ENCODE measurements around the gene IFITM1.
"Not testable (repeated sequence)": the region's sequence is repeated elsewhere in the genome, so short reads cannot be mapped to it uniquely, and the experiment has no call there.

IFITM1 gene

DNA sequence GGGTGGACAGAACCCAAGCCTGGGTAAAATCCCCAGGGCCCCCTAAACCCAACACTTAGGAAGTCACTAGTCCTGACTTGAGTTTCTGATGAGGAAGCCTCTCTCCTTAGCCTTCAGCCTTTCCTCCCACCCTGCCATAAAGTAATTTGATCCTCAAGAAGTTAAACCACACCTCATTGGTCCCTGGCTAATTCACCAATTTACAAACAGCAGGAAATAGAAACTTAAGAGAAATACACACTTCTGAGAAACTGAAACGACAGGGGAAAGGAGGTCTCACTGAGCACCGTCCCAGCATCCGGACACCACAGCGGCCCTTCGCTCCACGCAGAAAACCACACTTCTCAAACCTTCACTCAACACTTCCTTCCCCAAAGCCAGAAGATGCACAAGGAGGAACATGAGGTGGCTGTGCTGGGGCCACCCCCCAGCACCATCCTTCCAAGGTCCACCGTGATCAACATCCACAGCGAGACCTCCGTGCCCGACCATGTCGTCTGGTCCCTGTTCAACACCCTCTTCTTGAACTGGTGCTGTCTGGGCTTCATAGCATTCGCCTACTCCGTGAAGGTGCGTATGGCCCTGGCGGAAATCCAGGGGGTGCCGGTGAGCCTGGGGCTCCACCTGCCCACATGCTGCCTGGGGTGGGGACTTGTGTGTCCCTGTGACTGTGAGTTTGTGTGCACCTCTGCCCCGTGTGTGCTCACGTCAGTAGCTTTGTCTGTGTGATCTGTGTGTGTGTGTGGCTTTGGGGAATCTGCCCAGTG lies at the start of gene IFITM1:
TSS of gene IFITM1 (plus strand) at position 254 of the 767 bp plus-strand sequence. CDS start at position 385, 131 bp downstream.
- in situ Hi-C loops (cut with HindIII; ENCODE audit: low pct_ligation_motif_present, low pct_unique_long_range_greater_than_20kb, low sequenced_read_pairs) = no loop called here
- DNase-seq = no peak

- no peak for DNase-seq
- in situ Hi-C loops (cut with HindIII; ENCODE audit: low pct_ligation_motif_present, low pct_unique_long_range_greater_than_20kb, low sequenced_read_pairs) = no loop called here
These were observed 47.0 kb upstream of the IFITM1 start for GRCh38 chr11:266676-267439.

GRCh38 chr11:267491-267994 lies 46.3 kb upstream of the IFITM1 start:
- in situ Hi-C loops (cut with HindIII; ENCODE audit: low pct_ligation_motif_present, low pct_unique_long_range_greater_than_20kb, low sequenced_read_pairs) = no loop called here
- DNase-seq = peak; percentile 23

DNA sequence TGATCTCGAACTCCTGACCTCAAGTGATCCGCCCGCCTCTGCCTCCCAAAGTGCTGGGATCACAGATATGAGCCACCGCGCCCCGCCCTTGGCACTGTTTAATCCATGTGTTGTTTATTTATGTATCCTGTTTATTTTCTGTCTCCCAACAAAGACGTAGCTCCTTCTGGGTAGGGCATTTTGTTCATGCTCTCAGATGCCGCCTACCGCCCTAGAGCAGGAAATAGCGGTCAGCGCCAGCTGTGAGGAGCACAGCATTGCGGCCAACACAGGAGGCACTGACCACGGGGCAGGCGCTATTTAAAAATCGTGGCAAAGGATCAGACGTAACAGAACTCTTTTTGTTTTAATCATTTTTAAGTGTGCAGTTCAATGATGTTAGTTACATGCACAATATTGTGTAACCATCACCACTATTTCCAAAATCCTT lies 45.1 kb upstream of the IFITM1 start:
- in situ Hi-C loops (cut with HindIII; ENCODE audit: low pct_ligation_motif_present, low pct_unique_long_range_greater_than_20kb, low sequenced_read_pairs); DNase-seq: not testable (repeated sequence)

DNA sequence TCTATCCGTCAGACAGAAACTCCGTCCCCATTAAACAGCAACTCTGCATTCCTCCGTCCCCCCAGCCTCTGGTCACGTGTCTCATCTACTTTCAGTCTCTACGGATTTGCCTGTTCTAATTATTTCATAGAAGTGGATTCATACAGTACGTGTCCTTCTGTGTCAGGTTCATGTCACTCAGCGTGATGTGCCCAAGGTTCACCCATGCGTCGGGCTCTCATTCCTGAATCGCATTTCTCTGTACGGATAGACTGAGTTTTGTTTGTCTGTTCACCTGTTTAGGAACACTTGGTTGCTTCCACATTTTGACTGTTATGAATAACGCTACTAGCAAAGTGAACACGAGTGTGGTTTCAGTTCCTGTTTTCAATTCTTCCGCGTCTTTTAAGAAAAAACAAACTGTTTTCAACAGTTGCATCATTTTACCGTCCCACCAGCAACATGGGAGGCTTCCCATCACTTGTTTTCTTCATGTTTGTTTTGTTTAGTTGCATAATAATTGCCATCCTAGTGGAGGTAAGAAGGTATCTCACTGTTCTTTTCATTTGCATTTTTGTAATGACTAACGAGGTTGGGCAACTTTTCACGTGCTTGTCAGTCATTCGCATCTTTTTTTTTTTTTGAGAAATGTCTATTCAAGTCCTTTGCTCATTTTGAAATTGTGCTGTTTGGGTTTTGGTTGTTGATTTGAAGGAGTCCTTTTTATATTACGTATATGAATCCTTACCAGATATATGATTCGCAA lies 44.5 kb upstream of the IFITM1 start:
- DNase-seq = no peak
- in situ Hi-C loops (cut with HindIII; ENCODE audit: low pct_ligation_motif_present, low pct_unique_long_range_greater_than_20kb, low sequenced_read_pairs) = no loop called here

DNA sequence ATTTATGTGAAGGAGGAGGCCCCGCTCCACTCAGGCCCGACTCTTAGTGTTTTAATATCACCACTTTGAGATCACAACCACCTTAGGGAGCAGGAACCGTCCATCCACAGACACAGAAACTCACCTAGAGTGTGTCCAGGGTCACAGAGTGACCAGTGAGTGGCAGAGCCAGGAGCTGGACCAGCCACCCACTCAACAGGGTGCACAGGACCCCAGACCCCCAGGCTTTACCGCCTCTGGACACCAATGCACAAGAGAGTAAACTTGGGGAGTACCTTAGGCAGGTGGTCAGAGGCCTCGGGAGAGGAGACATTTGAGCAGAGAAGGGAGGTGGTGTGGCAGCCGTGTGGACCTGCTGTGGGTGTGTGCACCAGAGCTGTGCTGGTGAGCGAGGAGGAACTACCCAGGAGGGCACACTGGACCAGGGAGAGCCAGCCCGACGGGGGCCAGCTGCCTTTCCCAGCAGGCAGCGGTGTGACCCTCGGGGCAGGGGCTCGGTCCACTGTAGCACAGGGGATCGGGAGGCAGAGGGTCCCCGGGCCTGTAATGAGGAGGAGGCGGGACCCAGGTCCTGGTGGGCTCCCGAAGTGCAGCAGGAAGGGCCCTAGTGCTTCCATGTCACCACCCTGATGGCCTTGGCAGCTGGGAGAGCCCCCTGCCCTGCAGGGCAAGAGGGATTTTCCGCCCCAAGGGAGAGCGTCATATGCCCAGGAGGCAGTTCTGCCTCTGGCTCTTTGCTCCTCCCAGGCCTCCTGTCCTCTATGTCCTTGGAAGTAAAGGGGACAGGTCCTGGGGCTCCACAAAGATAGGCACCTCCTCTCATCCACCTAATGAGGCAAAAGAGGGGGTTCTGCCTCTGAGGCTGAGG lies 43.2 kb upstream of the IFITM1 start:
- in situ Hi-C loops (cut with HindIII; ENCODE audit: low pct_ligation_motif_present, low pct_unique_long_range_greater_than_20kb, low sequenced_read_pairs) = no loop called here
- no peak for DNase-seq

GRCh38 chr11:271319-271715 lies 42.5 kb upstream of the IFITM1 start:
- DNase-seq = no peak
- in situ Hi-C loops (cut with HindIII; ENCODE audit: low pct_ligation_motif_present, low pct_unique_long_range_greater_than_20kb, low sequenced_read_pairs) = no loop called here

- in situ Hi-C loops (cut with HindIII; ENCODE audit: low pct_ligation_motif_present, low pct_unique_long_range_greater_than_20kb, low sequenced_read_pairs) = no loop called here
- DNase-seq = no peak
These were observed 41.5 kb upstream of the IFITM1 start for GRCh38 chr11:272195-272930.

DNA sequence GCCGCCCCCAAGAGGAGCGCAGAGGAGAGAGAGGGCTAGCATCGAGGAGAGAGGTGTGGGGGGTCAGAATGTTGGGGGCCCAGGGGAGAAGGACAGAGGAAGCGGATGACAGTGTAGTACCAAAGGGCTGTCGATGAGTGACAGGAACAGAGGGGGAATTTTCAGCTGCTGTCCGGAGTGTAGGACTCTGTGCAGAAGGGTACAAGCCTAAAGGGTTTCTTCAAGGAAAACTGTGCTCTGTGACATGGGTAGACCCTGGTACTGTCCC lies 41.0 kb upstream of the IFITM1 start:
- in situ Hi-C loops (cut with HindIII; ENCODE audit: low pct_ligation_motif_present, low pct_unique_long_range_greater_than_20kb, low sequenced_read_pairs) = no loop called here
- no peak for DNase-seq

- in situ Hi-C loops (cut with HindIII; ENCODE audit: low pct_ligation_motif_present, low pct_unique_long_range_greater_than_20kb, low sequenced_read_pairs) = no loop called here
- no peak for DNase-seq
These were observed 37.6 kb upstream of the IFITM1 start for GRCh38 chr11:276219-276618.

DNA sequence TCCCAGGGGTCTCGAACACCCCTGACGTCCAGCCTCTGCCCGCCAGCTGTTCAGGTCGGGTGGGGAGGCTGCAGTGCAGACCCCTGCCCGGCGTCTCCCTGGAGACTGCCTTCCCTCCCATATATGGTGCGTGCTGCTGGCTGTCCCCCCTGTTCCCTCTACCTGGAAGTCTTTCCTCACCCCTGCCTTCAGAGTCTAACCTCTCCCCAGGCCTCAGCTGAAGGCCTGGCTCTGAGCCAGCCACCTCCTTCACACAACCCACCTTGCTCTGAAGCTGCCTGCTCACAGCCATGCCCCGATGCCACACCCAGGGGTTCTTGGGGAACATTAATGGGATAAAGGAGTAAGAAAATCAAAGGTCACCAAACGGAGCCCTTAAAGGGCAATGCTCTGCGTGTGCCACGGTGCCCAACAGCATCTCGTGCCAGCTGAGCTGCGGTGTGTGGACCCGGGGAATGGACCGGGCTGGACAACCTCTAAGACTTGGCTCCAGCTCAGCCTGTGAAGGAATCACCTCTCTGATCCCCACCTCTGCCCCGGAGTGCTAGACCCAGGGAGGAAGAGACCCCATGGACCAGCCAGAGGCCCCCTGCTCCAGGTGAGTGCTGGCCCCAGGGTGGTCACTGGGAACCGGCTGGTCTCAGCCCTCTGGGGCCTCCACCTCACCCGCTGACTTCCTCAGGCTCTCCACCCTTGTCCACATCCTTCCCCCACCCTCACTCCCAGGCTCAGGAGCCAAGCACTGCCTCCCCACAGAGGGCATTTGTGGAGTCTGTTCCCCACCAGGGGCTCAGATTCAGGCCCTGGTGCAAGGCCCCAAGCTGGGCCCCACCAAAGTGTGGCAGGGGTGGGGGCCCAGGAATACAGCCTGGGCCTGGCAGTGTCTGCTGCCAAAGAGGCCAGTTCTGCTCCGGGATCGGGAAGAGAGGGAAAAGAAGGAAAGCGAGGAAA lies 35.6 kb upstream of the IFITM1 start, which contains the start of gene NLRP6:
TSS of gene NLRP6 (plus strand) at position 407 of the 951 bp plus-strand sequence. CDS start at position 570, 163 bp downstream.
- DNase-seq = no peak
- in situ Hi-C loops (cut with HindIII; ENCODE audit: low pct_ligation_motif_present, low pct_unique_long_range_greater_than_20kb, low sequenced_read_pairs) = no loop called here

DNA sequence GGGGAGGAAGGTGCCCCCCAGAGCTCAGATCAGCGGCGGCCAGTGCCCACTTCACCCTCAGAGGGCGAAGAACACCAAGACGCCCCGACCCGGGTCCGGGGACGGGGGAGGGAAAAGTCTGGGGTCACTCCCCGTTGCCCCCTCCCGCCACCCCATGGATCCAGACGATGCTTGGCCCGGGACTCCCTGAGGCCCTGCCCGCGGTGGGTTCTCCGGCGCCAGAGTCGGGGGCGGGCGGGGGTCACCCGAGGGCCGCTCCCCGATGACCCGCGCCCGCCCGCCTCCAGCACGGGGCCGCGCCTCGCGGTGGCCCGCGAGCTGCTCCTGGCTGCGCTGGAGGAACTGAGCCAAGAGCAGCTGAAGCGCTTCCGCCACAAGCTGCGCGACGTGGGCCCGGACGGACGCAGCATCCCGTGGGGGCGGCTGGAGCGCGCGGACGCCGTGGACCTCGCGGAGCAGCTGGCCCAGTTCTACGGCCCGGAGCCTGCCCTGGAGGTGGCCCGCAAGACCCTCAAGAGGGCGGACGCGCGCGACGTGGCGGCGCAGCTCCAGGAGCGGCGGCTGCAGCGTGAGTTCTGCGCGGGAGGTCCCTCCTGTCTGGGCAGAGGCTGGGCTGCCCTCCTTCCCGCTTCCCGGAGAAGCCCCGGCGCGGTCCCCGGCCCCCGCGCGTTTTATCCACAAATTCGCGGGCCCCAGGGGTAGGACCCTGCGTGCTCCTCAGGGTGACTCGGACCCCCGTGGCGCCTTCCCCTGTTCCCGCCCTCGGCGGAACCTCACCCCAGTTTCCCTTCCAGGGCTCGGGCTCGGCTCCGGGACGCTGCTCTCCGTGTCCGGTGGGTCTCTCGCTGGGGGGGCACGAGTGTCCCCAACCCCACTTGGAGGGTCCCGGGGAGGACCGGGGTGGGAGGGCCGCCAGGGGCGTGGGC lies 34.5 kb upstream of the IFITM1 start:
- in situ Hi-C loops (cut with HindIII; ENCODE audit: low pct_ligation_motif_present, low pct_unique_long_range_greater_than_20kb, low sequenced_read_pairs) = no loop called here
- no peak for DNase-seq

GRCh38 chr11:279966-280705 lies 33.7 kb upstream of the IFITM1 start:
- DNase-seq = peak; percentile 53
- in situ Hi-C loops (cut with HindIII; ENCODE audit: low pct_ligation_motif_present, low pct_unique_long_range_greater_than_20kb, low sequenced_read_pairs) = no loop called here

- no peak for DNase-seq
- in situ Hi-C loops (cut with HindIII; ENCODE audit: low pct_ligation_motif_present, low pct_unique_long_range_greater_than_20kb, low sequenced_read_pairs) = no loop called here
These were observed 32.9 kb upstream of the IFITM1 start for GRCh38 chr11:280706-281485.

Data from ACHN (cell line).